GM11168 (cell line): ENCODE results near the gene GOSR2.
"Not testable (repeated sequence)": the region's sequence is repeated elsewhere in the genome, so short reads cannot be mapped to it uniquely, and the experiment has no call there.

Experiments used
- in situ Hi-C: fragments of 300-500 bp; cut with MboI; formaldehyde crosslinking; loops from one replicate; pipeline ENCODE4 v1.12.0; 2022; ENCODE audit warnings: low sequenced_read_pairs; ENCODE audit not compliant: unreplicated experiment

The GOSR2 gene

DNA sequence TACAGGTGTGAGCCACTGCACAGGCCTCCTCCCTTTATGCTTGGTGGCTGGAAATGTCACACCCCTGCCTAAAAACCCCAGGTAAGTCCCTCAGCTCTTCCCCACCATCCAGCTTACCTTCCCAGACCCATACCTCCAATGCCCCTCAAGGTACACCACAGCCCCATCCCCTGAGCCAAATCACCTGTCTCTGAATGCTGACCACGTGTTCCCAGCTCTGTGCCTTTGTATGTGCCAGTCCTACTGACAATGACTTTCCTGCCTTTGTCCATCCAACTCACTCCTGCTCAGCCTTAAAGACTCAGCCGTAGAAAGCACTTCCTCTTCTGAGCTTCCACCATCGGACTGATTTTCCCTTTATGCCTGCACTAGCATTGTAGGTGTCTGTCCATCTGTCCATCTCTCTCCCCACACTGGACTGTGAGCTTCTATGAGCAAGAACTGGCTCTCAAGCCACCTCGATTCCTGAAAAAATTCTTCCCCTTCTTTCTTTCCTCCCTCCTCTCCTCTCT, 30.7 kb upstream of the GOSR2 start:
- in situ Hi-C loops, result no loop called here

DNA sequence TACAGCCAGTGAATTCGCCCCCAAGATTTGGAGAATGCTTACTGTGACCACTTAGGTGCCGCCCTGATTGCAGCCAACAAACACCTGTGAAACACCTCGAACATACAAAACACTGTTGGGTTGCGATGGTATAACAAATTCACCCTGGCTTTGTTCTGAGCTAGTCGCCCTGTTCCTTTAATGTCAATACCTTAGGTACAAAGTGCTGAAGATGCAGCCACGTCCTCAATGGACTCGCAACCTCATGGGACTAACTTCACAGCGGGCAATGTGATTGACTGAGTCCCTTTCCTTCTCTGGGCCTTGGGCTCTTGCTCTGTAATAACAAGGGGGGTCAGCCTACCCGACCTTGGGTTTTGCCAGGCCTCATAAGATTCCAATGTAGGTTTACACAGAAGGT, 28.9 kb upstream of the GOSR2 start:
- in situ Hi-C loops, result no loop called here

DNA sequence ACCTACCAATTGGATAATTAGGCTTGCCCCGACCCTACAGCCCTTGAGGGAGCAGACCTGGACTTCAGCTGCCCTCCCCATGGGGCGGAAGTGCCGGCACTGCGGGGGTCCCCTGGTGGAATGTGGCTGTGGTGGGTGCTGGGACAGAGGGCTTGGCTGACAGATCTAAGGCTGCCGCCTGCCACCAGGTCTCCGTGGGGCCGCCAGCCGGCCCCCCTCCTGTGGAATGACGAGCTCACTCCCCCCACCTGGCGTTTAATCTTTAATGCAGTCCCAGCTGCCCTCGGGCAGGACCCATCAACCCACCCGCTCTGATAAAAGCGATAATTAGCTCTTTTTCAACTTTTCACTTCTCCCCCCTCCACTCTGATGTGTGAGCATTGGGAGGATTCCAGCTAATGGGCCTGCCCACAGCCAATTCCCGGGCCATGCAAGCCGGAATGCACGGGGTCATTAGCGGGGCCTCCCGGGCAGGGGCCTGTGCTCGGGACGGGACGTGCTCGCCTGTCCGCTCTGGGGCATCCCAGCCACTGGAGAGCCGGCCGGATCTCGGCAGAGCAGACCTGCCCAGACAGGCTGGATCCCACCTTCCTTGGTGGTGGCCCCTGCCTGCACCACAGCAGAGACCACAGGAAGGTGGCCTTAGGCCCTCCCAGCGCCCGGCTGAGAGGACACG, 28.3 kb upstream of the GOSR2 start:
- in situ Hi-C loops, result no loop called here

DNA sequence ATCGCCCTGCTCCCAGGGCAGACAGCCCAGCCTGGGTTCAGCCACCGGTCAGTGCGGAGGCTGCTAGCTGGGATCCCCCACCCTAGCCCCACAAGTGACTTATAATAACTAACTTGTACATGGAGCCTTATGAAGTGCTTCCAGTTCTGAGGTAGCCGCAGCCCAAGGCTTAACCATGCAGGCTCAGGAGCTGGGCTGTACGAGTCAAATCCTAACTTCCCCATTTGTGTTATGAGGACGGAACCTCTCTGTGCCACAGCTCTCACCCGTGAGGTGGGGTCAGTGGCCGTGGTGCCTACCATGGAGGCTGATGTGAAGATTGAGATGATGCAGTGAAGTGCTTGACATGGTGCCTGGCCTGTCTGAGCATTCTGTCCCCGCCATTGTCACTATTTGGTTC, 27.8 kb upstream of the GOSR2 start:
- in situ Hi-C loops, result no loop called here

DNA sequence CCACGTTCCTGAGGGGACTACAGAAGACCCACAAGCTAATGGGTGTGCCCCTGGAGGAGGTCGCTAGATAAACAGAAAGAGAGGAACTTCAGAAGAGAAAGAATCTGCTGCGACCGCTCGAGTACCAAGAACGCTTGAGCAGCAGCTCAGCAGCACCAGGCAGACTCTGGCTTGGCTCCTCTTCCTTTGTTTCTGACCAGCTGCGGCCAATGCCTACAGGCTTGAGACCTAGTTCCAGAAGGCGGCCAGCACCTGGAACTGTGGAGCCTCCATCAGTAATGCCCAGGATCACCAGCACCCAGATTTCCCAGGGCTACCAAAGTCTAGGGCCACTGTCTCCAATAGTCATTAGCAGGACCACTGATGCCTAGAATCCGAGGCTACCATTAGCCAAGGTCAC, 26.0 kb upstream of the GOSR2 start:
- in situ Hi-C loops, result no loop called here

DNA sequence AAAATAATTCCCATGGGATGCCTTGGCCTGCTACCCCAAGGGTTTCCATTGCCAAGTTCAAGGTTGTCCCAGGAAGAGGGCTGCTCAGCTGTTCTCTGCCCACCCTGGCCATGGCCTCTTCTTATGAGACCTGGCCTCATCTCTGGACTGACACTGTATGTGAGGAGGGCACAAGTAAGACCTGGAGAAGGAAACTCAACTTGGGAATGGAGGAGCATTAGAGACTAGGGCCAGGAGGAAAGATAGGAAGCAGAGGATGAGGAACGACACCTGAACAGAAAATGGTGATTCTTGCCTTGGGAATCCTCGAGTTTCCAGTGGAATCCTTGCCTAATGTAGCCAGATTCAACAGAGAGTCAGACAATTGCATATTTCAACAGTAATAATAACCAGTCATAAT, 24.6 kb upstream of the GOSR2 start:
- in situ Hi-C loops, result no loop called here

DNA sequence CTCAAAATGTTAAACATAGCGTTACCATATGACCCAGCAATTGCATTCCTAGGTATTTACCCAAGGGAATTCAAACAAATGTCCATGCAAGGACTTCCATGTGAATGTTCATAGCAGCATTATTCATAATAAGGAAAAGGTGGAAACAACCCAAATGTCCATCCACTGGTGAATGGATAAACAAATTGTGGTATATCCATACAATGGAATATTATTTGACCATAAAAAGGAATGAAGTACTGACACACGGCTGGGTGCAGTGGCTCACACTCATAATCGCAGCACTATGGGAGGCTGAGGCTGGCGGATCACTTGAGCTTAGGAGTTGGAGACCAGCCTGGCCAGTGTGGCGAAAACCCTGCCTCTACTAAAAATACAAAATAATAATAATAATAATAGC, 24.1 kb upstream of the GOSR2 start:
- in situ Hi-C loops, result no loop called here

DNA sequence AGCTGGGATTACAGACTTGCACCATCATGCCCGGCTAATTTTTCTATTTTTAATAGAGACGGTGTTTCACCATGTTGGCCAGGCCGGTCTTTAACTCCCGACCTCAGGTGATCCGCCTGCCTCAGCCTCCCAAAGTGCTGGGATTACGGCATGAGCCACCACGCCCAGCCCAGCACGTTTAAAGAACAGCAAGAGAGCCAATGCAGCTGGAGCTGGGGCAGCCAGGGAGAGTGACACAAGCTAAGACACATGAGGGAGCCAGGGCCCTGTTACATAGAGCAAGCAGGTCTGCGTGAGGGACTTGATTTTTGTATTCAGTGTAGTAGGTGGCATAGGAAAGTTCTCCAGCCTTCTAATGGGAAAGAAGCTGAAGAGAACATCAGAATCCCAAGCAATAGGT, 21.7 kb upstream of the GOSR2 start:
- in situ Hi-C loops, result no loop called here

DNA sequence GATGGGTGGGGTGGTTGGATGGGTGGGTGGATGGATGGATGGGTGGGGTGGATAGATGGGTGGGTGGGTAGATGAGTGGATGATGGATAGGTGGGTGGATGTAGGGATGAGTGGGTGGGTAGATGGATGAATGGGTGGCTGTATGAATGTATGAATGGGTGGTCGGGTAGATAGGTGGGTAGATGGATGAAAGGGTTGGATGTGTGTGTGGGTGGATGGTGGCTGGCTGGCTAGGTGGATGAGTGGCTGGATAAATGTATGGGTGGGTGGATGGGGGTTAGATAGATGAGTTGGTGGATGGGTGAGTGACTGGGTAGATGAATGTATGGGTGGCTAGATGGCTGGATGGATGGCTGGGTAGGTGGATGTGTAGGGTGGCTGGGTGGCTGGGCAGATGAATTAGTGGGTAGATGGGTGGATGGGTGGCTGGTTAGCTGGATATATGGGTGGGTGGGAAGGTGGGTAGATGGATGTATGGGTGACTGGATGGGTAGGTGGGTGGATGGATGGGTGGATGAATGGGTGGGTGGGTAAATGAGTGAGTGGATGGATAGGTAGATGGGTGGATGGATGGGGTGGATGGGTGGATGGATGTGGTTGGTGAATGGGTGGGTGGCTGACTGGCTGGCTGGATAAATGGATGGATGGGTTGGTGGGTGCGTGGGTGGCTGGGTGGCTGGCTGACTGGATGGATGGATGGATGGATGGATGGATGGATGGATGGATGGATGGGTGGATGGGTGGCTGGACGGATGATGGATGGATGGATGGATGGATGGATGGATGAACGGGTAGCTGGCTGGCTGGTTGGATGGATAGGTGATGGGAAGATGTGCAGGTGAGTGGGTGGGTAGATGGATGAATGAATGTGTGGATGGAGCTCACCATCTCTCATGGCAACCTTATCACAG, 18.9 kb upstream of the GOSR2 start:
- in situ Hi-C loops, result no loop called here

DNA sequence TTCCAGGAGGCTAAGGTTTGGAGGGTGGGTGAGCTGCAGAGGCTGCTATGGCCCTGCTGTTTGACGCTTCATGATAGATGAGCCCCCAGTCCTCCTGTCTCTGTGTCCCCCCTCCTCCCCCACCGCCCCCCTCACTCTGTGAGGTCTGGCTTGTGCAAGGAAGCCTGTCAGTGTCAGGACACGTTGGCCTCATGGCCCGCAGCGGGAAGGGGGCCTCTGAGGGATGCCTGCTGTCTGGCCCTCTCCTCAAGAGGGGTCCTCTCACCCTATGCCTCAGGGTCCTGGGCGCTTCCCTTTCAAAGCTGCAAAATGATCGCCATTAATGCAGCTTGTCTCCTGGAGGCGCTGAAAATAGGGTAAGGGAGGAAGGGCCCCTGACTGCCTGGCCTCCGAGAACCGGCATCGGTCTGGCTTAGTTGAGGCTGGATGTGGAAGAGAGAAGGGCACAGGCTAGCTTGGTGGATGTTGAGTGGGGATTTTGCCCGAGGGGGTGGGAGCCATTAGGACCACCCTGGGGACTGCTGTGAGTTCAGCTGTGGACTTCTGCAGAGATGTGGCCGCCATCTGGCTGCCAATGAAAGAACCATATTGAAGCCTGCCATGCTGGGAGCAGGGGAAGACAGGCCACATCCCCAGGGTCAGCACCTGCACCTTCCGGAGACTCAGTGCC, 14.8 kb upstream of the GOSR2 start:
- in situ Hi-C loops, result no loop called here

DNA sequence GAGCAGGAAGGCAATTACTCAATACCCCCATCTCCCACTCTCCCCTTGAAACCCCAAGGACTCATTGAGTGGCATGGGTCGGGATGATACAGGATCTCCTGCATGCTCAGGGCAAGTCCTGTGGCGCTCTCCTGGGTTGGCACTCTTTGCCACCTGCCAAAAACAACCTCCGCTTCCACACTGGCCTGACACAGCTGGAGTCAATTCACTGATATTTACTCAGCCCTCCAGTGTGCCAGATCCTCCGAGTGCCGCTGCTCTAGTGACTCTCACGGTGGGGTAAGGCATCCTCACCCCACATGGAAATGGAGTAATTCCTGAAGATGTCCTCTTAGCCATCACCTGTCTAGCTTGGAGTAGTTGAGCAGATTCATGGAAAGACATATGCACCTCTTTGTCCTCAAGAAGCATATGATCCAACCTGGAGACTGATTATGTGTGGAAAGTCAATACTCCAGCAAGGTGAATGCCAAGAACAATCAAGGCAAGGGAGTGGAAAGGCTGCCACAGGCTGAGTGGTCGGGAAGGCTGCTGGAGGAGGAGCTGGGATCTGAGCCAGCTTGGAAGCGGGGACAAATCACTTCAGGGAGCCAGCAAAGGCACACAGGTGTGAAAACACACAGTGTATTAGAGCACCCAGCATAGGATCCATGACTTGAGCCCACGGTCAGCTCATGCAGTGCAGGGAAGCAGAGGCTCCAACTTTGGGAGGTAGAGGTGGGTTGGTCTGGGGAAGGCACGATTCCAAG, 12.6 kb upstream of the GOSR2 start:
- in situ Hi-C loops, result no loop called here

DNA sequence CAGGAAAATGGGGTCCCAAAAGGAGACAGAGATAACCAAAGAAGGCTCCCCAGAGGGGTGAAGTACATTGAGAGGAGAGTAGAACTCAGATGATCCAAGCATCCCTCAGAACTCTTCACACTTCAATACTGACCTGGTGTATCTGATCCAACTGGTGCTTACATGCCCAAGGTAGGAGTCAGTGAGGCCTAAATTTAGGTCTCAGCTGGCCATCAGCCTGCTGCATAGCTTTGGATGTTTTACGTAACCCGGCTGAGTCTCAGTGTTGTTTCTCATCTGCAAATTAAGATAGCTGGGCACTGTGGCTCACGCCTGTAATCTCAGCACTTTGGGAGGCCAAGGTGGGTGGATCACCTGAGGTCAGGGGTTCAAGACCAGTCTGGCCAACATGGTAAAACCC, 11.6 kb upstream of the GOSR2 start:
- in situ Hi-C loops, result no loop called here

DNA sequence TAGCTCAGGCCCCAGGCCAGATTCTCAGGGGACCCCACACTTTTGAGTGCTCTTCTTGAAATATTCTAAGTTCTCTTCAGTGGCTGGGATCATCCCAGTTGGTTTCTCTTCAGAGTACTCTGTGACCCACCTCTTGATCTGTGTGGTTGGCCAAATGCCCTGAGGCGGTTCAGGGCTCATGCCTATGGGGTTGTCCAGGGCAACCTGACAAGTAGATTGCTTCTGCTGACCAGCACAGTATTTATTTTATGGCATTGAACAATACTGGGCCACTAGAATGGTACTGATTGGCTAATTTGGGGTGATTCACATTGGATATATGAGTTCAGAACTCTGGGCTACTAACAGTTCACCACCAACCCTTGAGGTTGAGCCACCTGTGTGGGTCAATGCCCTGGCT, 7.4 kb upstream of the GOSR2 start:
- in situ Hi-C loops, result no loop called here

DNA sequence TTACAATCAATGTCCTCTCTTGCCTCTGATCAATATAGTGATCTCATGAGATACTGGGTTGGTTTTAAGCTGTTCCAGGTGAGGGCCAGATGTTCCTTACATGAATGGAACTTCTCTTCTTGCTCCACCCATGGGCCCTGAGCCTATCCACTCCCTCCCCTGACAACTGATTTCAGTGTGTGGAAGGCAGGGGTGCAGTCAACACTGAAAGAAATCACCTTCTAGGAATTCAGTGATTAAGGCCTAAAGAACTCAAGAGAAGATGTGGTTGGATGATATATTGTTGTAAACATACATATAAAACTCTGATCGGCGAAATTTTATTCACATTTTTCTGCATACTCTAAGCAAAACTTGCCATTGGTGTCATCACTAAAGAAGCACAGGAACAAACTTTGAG, 6.7 kb upstream of the GOSR2 start:
- in situ Hi-C loops, result no loop called here

DNA sequence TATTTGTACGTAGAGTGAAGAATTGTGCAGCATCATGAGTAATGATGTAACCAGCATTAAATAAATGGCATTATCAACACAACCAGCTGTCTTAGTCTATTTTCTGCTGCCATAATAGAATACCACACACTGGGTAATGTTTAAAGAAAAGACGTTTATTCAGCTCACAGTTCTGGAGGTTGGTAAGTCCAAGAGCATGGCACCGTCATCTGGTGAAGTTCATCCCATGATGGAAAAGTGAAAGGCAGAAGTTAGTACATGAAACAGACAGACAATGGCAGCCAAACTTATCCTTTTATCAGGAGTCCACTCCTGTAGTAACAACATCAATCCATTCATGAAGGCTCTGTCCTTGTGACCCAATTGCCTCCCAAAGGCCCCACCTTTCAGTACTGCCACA, 6.3 kb upstream of the GOSR2 start:
- in situ Hi-C loops, result no loop called here

DNA sequence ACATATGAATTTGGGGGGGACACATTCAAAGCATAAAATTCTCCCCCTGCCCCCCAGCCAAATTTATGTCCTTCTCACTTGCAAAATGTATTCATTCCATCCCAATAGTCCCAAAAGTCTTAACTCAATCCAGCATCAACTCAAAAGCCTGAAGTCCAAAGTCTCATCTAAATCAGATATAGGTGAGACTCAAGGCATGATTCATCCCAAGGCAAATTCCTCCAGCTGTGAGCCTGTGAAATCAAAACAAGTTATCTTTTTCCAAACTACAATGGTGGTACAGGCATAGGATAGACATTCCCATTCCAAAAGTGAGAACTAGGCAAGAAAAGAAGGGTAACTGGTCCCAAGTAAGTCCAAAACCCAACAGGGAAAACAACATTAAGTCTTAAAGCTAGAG, 5.9 kb upstream of the GOSR2 start:
- in situ Hi-C loops, result no loop called here

DNA sequence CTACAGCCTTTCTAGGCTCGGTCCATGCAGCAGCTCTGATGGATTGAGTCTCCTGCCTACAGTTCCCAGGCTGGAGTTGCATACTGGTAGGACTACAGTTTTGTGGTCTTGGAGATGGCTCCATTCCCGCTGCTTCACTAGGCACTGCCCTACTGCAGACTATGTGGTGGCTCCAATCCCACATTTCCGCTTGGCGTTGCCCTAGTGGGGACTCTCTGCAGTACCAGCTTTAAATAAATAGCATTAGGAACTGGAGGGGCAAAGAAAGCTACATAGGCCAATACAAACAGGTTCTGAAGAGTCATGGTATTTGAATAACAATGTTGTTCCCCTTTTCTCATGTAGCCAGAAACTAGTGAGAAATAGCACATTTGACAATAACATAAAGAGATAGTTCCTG, 5.4 kb upstream of the GOSR2 start:
- in situ Hi-C loops, result no loop called here

DNA sequence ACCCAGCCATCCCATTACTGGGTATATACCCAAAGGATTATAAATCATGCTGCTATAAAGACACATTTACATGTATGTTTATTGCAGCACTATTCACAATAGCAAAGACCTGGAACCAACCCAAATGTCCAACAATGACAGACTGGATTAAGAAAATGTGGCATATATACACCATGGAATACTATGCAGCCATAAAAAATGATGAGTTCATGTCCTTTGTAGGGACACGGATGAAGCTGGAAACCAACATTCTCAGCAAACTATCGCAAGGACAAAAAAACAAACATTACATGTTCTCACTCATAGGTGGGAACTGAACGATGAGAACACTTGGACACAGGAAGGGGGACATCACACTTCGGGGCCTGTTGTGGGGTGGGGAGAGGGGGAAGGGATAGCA, 998 bp upstream of the GOSR2 start:
- in situ Hi-C loops, result not testable (repeated sequence)

DNA sequence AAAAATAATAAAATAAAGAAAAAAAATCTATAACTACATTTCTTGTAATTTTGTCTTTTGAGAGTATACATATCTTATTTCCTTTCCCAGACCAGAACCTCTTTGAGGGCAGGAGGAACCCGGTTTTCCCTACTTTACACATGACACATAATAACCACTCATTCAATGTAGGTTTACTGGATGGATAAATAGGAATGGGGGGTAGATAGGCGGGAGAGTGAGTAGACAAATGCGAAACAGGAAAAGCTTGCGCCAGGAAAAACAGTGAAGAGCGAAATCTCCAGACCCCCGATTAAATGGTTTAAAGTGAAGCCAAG, 515 bp upstream of the GOSR2 start:
- in situ Hi-C loops, result no loop called here

DNA sequence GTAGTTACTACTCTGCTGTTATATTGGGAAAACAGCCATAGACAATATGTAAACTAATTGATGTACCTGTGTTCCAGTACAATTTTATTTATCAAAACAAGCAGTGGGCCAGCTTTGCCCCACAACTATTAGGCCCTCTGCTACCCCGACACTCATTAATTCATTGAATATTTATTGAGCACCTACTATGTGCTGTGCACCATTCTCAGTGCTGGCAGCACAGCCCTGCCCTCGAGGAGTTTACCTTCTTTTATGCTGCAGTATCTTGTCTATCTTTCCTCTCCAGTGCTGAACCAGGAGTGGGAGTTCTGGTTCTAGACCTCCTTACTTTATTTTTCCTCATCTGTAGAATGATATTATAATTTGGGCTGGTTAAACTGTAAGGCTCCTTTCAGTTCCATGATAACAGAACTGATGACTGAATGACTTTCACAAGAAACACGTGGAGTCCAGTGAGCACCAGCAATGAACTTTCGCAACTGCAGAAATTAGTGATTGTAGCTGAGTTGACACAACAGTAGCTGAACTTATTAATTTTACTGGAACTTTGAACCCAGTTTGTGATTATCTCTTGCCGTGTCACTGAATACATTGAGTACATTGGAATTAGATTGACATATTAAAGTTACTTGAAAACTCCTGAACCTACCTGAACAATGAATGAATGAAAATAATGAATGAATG, 2.4 kb downstream of the GOSR2 start:
- in situ Hi-C loops, result no loop called here
